NCI-H82 (cell line): Measurements from ENCODE around the gene ANLN.
"Not testable (repeated sequence)": the region's sequence is repeated elsewhere in the genome, so short reads cannot be mapped to it uniquely, and the experiment has no call there.

Experiments used
- DNase-seq: peaks from one replicate; lab custom pipeline; 2025; lab: John Stamatoyannopoulos, UW

The ANLN gene

GRCh38 chr7:36415144-36415543 is 25.5 kb downstream of the ANLN start:
- DNase-seq, result no peak

- no peak for DNase-seq
Measured at GRCh38 chr7:36416251-36416650, 26.6 kb downstream of the ANLN start.

GRCh38 chr7:36420307-36420706 is 30.6 kb downstream of the ANLN start:
- DNase-seq, result no peak

GRCh38 chr7:36422072-36422471 is 32.4 kb downstream of the ANLN start:
- DNase-seq, result no peak

- no peak for DNase-seq
Measured at GRCh38 chr7:36423633-36424032, 34.0 kb downstream of the ANLN start.

- no peak for DNase-seq
Measured at GRCh38 chr7:36430186-36430585, 40.5 kb downstream of the ANLN start.

GRCh38 chr7:36430881-36431280 is 41.2 kb downstream of the ANLN start:
- DNase-seq, result no peak

- no peak for DNase-seq
Measured at GRCh38 chr7:36438211-36438610, 48.5 kb downstream of the ANLN start.

GRCh38 chr7:36439624-36440023 is 50.0 kb downstream of the ANLN start:
- no peak for DNase-seq

- DNase-seq, result peak; percentile 38
Measured at GRCh38 chr7:36440880-36441279, 51.2 kb downstream of the ANLN start.

GRCh38 chr7:36441344-36442022 is 51.8 kb downstream of the ANLN start:
- DNase-seq, result peak; percentile 81

- DNase-seq, result no peak
Measured at GRCh38 chr7:36448781-36449379, 59.2 kb downstream of the ANLN start.

GRCh38 chr7:36449685-36450084 is 60.0 kb downstream of the ANLN start:
- DNase-seq, result no peak

- no peak for DNase-seq
Measured at GRCh38 chr7:36453769-36454168, 64.1 kb downstream of the ANLN start.

- DNase-seq, result no peak
Measured at GRCh38 chr7:36455646-36456045, 66.0 kb downstream of the ANLN start.

- no peak for DNase-seq
Measured at GRCh38 chr7:36456138-36456537, 66.5 kb downstream of the ANLN start.

GRCh38 chr7:36456548-36456947 is 66.9 kb downstream of the ANLN start:
- DNase-seq, result no peak

- no peak for DNase-seq
Measured at GRCh38 chr7:36459236-36459960, 69.7 kb downstream of the ANLN start.

- DNase-seq, result no peak
Measured at GRCh38 chr7:36460811-36461429, 71.3 kb downstream of the ANLN start.

- no peak for DNase-seq
Measured at GRCh38 chr7:36462551-36463137, 73.0 kb downstream of the ANLN start.

GRCh38 chr7:36464271-36464670 is 74.6 kb downstream of the ANLN start:
- no peak for DNase-seq

GRCh38 chr7:36466001-36466400 is 76.3 kb downstream of the ANLN start:
- DNase-seq, result not testable (repeated sequence)
